ENCODE data around the gene LRCH4. TPM values are rescaled to one million over a fixed set of nuclear protein-coding genes. Genes with fewer than 3 reads are reported as not detected.

Gene LRCH4
- total and polyA plus RNA-seq, 9 of the 15 experiments (the other 6 are each of a cell fraction or from before 2014, with no cell fraction given) = 0.06 to 63.3 (median 15.0) TPM

DNA sequence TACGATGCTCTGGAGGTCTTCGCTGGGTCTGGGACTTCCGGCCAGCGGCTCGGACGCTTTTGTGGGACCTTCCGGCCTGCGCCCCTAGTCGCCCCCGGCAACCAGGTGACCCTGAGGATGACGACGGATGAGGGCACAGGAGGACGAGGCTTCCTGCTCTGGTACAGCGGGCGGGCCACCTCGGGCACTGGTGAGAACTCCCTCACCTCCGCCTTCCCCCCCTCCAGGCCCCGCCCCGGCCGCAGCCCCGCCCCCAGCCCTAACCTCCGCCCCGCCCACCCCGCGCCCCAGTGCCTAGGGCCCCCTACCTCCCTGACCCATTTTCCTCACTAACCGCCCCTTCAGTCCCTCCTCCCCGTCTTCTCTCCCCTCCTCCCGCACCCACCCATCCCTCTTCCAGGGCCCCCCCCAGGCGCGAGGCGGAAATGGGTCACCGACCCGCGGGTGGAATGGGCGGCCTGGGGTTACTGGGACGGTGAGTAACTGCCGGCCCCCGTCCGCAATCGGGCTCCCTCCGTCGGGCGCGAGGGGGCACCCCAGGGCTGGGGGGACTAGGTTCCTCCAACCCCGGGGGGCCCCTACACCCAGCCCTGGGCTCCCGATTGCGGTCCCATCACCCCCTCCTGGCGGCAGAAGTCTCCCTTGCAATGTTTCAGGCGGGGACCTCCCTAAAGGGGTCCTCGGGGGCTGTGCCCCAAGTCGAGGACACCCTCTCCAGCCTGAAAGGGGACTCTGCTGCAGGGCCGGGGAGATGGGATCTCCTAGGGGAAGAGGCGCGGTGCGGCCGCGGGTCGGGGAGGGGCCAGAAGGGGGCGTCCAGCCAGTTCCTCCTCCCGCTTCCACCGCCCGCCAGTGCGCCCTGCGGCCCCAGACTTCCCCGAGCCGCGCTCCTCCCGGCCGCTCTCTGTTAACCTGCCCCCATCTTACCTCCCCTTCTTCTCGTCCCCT is 18.4 kb upstream of the LRCH4 start (continued):
- TF ChIP-seq HMG20B (CRISPR knock-in tag; IDR thresholded peaks at IDR 0.05) (peak; percentile 97), ZBTB12 (CRISPR knock-in tag; IDR thresholded peaks at IDR 0.05) (no peak), XRCC3 (IDR thresholded peaks at IDR 0.05) (no peak), ZNF124 (CRISPR knock-in tag; IDR thresholded peaks at IDR 0.05) (no peak), SMARCA4 (IDR thresholded peaks at IDR 0.05) (peak; percentile 72), CHD1 (IDR thresholded peaks at IDR 0.05; ENCODE audit: low read length) (no peak), ZNF518B (CRISPR knock-in tag; IDR thresholded peaks at IDR 0.05) (no peak), SOX6 (IDR thresholded peaks at IDR 0.05) (peak; percentile 57; the same call in 1 of the 2 replicates)

Data from K562 (cell line).